HEK293 (cell line): ENCODE measurements around the gene SLK.

Source experiments
- BCL11A ChIP-seq: fragments of 450-650 bp; formaldehyde crosslinking; IDR thresholded peaks from 2 replicates; pipeline ENCODE4 v1.5.1; 2016; ENCODE audit warnings: low read depth, missing biosample characterization, missing genetic modification characterization
- CTCF ChIP-seq: fragments of 450-650 bp; formaldehyde crosslinking; IDR thresholded peaks from 2 replicates; pipeline ENCODE4 v1.5.1; 2016; ENCODE audit warnings: missing biosample characterization, missing genetic modification characterization
- PATZ1 ChIP-seq: fragments of 450-650 bp; formaldehyde crosslinking; IDR thresholded peaks from 2 replicates; pipeline ENCODE4 v1.5.1; 2016; ENCODE audit warnings: missing biosample characterization, missing genetic modification characterization
- PRDM6 ChIP-seq: fragments of 450-650 bp; formaldehyde crosslinking; IDR thresholded peaks from 2 replicates; pipeline ENCODE4 v1.5.1; 2017; ENCODE audit warnings: missing biosample characterization, missing genetic modification characterization
- REST ChIP-seq: fragments of 450-650 bp; formaldehyde crosslinking; IDR thresholded peaks from 2 replicates; pipeline ENCODE4 v1.5.1; 2016; ENCODE audit warnings: missing biosample characterization, missing genetic modification characterization
- TCF7L2 ChIP-seq: IDR thresholded peaks from 2 replicates; pipeline ENCODE4 v1.6.1; 2011; ENCODE audit warnings: low read depth, mild to moderate bottlenecking, inconsistent platforms, low read length, moderate library complexity, borderline replicate concordance
- ZBTB1 ChIP-seq: fragments of 450-650 bp; formaldehyde crosslinking; IDR thresholded peaks from 2 replicates; pipeline ENCODE4 v1.5.1; 2016; ENCODE audit warnings: missing biosample characterization, missing genetic modification characterization
- ZBTB11 ChIP-seq: fragments of 450-650 bp; formaldehyde crosslinking; conservative IDR thresholded peaks from 2 replicates; pipeline ENCODE4 v1.5.1; 2016; ENCODE audit warnings: low read depth, missing biosample characterization, missing genetic modification characterization
- ZBTB49 ChIP-seq: fragments of 450-650 bp; formaldehyde crosslinking; IDR thresholded peaks from 2 replicates; pipeline ENCODE4 v1.5.1; 2016; ENCODE audit warnings: missing biosample characterization, missing genetic modification characterization, low read depth
- ZNF350 ChIP-seq: fragments of 450-650 bp; formaldehyde crosslinking; IDR thresholded peaks from 2 replicates; pipeline ENCODE4 v1.5.0; 2017; ENCODE audit warnings: missing biosample characterization, mild to moderate bottlenecking, missing genetic modification characterization

GRCh38 chr10:103922659-103923058 lies 44.3 kb upstream of the SLK start:
- TF ChIP-seq ZBTB49 (tag by site-specific recombination) = no peak
- no peak for TF ChIP-seq ZNF350
- no peak for TF ChIP-seq ZBTB11 (tag by site-specific recombination)
- no peak for TF ChIP-seq PATZ1
- TF ChIP-seq CTCF (tag by site-specific recombination) = no peak
- TF ChIP-seq BCL11A (tag by site-specific recombination) = no peak
- TF ChIP-seq TCF7L2 = no peak
- TF ChIP-seq ZBTB1 = no peak
- no peak for TF ChIP-seq PRDM6 (tag by site-specific recombination)
- no peak for TF ChIP-seq REST (tag by site-specific recombination)
